GM03348 (cell line): ENCODE data around the gene CCL2.

Experiments used
- DNase-seq: peaks from one replicate; pipeline ENCODE4 v3.0.0; 2012; ENCODE audit warnings: low spot score

The CCL2 gene

DNA sequence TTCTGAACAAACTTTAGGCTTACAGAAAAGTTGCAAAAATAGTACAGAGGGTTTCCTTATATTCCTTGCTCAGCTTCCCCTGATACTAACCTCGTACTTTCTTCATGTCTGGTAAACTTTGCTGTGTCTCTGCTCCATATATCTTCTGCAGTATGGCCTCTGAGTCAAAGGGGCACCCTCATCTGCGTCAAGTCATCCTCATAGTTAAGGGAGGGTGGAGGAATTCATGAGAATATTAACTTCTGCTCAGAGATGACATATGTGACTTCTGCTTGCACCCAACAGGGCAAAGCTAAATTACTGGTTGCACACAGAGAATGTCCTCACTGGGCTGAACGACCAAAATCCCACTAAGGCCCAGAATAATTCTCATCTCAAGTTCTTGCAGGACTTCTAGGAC lies 10.6 kb downstream of the CCL2 start:
- no peak for DNase-seq

DNA sequence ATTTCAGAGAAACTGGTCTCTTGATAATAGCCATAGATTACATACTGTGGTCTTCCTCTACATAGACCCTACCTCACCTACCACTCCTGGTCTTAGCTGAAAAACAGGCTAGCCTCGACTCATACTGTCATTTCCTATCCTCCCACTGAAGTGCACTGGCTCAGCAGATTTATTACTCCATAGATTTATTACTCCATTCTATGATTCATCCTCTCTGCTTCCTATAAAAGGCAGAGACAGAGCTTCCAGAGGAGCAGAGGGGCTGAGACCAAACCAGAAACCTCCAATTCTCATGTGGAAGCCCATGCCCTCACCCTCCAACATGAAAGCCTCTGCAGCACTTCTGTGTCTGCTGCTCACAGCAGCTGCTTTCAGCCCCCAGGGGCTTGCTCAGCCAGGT lies 14.9 kb downstream of the CCL2 start, which contains the start of gene CCL7:
TSS of gene CCL7 (plus strand) at position 253 of the 400 bp plus-strand sequence. CDS start at position 323, 70 bp downstream.
- DNase-seq = peak; percentile 59

DNA sequence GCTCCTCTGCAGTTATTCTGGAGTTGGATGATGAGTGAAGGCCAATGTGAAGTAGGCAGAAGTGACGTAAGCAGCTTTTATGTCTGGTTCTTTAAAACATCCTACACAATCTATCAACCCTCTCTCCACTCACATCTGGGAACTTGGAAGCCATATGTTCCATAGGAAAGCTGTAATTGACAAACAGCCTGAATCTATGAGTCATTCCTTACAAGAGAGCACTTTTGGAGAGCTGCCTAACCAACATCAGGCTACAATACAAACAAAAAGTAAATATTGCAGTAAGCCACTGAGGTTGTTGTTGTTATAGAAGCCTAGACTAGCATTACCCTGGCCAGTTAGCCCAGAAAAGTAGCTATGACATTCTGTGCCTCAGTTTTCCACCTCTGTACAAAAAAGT lies 20.8 kb downstream of the CCL2 start:
- DNase-seq = peak; percentile 72

DNA sequence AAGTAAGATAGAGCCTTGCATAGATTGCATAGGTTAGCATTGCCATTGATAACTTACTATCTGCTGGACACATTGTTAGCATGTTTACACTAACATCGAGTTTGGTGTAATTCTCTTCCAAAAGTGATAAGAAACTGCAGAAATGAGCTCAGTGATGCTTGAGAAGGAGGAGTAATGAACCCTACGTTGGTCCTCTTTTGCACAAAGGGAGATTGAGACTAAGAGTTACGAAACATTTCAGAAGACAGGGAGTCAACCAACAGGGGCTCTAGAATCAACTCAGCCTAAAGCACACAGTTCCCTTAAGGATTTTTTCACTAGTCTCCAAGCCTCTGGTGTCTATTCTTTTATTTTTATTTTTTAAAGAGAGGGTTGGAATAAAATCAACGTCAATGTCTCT lies 21.7 kb downstream of the CCL2 start:
- DNase-seq = no peak

DNA sequence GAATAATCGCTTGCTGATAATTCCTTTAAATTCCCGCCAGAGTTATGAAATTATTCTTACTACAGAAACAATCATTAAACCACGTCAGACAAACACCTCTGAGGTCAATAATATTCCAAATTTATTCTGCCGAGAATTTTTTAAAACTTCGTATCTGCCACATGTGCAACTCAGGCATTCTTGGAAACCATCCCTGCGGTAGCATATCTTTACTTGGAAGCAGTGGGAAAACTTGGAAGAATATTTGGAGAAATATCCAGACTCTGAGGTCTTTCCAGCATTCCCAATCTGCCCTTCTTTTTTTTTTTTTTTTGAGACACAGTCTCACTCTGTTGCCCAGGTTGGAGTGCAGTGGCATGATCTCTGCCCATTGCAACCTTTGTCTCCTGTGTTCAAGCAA lies 28.5 kb downstream of the CCL2 start:
- no peak for DNase-seq

DNA sequence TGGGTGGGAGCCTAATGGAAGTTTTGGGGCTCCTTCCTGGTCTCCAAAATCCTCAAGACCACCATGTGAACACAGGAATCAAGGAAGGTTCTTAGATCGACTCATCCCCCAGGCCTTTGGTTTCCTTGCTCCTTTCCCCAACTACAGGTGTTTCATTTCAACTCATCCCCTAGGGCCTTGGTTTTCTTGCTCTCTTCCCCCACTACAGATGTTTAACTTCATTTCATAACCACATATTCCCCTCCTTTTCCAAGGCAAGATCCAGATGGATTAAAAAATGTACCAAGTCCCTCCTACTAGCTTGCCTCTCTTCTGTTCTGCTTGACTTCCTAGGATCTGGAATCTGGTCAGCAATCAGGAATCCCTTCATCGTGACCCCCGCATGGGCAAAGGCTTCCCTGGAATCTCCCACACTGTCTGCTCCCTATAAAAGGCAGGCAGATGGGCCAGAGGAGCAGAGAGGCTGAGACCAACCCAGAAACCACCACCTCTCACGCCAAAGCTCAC lies 30.3 kb downstream of the CCL2 start, which contains the start of gene CCL11:
TSS of gene CCL11 (plus strand) at position 457 of the 507 bp plus-strand sequence. CDS start 67 bp downstream, outside the sequence.
- no peak for DNase-seq

DNA sequence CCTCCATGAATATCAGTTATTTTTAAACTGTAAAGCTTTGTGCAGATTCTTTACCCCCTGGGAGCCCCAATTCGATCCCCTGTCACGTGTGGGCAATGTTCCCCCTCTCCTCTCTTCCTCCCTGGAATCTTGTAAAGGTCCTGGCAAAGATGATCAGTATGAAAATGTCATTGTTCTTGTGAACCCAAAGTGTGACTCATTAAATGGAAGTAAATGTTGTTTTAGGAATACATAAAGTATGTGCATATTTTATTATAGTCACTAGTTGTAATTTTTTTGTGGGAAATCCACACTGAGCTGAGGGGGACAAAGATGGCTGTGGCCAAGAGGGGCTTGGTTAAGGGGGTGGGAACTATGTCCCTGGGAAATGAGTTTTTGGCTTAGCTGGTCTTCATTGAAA lies 32.8 kb downstream of the CCL2 start:
- no peak for DNase-seq

DNA sequence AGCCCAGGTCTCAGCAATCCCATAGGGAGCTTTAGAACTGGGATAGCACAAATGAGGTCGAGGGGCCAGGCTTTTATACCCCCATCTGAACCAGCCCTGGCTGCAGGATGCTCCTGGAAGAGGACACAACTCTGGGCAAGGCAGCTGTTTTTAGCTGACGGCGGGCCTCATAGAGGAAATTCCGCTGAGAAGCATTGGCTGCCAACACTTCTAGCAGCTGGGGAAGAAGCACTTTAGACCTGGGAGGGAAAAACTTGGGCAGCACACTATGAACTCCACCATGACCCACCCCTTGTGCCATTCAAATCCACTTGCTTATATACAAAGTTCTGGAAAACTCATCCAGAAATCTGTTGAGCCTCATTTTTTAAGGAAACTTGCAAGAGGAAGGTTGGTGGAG lies 35.5 kb downstream of the CCL2 start:
- DNase-seq = no peak

DNA sequence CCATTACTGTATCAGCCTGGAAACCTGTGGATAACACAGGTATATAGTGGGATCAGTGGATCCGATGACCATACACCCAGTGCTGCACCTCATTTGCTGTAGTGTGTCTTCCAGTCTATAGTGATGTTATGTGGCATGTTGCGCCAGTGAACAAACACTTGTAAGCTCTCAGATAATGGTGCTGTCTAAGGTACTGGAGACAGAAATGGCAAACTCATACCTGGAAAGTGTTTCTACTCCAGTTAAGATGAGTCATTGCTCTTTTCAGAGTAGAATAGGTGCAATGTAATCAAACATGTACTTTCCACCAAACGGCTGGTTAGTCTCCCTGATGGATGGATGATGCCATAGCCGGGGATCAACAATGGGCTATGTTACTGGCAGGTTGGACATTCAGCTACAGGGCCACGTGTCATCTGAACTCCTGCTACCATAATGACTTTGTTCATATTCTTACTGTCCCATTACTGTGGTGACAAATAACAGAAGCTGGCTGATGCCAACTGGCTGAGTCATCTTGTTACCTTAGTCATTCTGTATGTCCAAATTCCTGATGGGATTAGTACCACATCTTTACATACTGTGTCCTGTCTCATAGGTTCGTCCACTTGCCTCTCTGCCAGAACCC lies 36.8 kb downstream of the CCL2 start:
- DNase-seq = no peak

DNA sequence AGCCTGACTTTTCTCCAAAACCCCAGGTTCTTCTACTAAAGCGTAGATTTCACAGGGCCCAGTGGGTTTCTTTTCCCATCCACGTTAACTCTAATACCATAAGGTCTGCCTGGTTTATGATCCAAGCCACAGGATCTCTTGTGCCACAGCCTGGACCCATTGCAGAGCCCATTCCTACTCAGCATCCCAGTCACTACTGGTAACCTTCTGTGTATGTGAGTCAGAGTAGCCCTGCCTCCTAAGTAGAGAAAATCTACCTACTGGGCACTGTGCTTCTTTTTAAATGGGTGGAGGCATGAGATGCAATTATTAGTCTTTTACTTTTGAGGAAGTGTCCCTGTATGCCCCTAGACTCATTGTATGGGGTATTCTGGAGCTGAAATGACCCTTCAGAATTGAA lies 43.9 kb downstream of the CCL2 start:
- no peak for DNase-seq

DNA sequence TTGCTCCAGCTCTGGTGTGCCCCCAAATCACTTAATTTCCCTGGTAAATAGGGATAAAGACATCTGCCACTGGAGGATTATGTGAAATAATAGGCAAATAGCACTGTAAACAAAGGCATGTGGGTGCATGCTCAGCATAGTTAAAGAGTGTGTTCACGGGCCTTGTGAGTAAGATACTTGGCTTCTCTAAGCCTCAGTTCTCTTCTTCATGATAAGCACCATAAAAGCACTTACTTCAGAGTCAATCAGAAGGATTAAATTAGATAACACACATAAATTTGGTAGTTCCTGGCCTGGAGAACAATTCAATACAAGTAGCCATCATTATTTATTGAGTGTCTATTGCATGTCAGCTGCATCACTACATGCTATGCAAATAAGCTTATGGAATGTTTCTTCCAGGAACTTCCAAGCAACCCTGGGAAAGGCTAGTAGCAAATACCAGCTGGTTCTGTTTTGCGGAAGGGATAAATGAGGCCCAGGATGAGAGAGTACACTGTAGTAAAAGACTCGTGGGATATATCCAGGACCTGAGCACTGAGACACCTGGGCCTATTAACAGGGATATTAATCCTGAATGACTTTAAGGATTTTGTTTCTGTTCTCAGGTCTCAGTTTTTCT lies 45.0 kb downstream of the CCL2 start:
- peak; percentile 74 for DNase-seq

DNA sequence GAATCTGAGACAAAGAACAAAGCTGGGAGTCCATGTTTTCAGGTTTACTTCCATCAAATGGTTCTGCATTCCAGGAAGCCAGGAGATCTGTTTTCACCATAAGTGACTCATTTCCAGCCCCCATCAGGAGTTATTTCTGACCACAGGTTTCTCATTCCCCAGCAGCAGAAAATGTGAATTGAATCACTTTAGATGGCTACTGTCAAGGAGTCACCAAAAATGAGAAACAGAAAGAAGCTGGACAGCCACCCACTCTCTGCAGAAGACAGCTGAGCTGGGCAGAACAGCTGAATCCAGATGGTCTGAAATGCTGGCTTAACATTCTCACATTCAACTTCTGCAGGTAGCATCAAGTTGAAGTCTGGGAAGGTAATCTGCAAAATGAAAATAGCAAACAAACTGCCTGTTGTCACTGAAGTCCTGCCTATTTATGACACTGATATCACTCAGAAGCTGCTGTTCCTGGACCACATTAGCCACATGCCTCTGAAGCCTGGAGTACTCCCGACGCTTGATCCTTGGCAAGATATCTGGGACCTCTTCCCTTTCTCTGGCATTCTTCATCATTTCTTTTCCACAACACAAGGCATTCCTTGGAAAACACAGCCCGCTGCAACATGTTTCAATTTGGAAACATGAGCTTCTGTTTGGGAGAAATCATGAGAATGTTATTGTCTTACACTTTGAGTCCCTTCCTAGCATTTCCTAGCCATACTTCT lies 45.7 kb downstream of the CCL2 start:
- peak; percentile 50 for DNase-seq

DNA sequence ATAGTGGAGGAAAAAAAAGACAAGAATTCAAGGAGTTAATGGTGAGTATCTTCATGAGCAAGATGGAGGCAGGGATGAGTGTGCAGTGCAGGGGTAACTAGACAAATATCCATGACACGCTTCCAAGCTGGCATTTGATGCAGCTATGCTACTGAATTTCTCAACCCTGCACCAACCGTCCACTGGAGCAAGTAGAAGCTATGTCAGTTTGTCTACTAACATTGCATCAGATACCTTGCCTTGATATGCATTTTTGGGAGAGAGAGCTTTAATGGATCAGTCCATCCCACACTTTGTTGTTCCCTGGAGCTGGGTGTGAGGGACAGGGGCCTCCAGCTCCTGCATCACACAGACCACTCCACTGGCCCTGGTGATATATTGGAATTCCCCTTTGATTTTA lies 46.9 kb downstream of the CCL2 start:
- peak; percentile 22 for DNase-seq

DNA sequence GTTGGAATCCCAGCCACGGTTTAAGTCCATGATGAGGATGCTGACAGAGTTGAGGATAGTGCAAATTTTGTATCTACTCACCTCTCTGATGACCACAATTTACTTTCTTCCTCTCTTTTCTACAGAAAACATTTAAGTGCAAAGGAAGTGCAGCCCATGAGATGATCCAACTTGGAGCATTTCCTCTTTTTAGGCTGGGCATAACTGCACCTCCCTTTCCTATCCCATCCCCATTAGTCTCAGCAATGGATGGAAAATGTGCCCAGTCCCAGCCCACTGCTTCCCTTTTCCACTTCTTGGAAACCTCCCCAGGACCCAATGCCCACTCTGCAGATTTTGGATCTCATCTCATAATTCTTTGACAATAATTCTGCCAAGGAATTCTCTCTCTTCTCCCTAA lies 47.6 kb downstream of the CCL2 start:
- no peak for DNase-seq

DNA sequence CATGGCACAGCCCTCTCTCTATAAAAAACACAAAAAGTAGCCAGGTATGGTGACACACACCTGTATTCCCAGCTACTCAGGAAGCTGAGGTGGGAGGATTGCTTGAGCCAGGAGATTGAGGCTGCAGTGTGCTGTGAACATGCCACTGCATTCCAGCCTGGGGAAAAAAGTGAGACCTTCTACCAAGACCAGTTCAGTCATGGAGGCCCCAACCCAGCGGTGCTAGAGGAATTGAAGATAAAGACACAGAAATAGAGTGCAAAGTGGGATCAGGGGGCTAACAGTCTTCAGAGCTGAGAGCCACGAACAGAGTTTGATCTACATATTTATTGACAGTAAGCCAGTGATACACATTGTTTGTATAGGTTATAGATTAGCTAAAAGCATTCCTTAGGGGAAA lies 48.5 kb downstream of the CCL2 start:
- DNase-seq = no peak

DNA sequence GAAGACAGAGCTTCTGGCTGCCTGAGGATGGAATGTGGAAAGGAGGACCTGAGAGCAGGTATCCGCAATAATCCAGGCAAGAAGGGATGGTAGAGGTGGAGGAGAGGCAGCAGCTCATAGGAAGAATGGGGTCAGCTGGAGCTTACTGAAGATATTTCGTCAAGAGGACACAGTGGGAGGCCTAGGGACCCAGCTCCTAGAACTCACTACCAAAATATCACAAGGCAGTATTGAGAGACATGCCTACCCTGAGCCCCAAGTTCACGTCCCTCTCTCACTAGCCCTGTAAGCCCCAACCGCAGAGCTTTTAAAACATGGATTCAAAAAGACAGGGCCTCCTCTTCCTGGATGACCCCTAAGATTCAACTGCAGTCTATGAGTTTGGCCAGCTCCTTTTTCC lies 50.0 kb downstream of the CCL2 start:
- no peak for DNase-seq

DNA sequence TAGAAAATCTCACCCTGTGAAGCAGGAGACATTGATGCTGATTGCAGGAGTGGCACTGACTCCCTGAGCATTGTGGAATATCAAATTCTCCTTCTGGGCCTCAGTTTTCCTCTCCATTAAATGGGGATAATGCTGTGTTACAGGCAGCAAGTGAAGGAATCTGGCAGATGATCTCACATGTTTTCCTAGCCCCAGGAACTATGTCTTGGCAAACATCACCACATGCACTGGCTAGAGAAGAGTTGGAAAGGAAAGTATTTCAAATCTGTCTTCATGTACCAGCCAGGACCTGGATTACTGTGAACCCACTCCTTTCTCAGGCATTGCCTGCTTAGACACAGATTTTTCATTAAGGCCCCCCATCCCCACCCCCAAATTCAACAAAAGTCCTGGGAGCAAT lies 50.5 kb downstream of the CCL2 start:
- DNase-seq = no peak

DNA sequence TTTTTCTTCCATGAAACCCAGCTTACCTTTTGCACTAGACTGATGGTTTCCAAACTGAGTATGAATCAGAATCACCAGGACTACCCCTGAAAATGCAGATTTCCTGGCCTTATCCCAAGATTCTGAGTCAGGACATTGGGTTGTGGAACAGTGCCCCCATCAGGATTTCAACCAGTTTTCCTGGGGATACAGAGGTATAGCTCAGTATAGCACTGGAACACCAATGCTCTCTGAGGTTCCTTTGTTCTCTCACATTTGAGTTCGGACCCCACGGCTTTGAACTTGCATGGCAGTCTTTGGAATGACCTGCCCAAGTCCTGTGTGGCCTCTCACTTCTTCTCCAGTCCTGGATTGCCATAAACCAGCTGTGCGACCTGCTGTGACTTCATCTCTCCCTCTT lies 51.4 kb downstream of the CCL2 start:
- DNase-seq = peak; percentile 83
